GM12878 (cell line): Measurements from ENCODE around the gene FBXL7. TPM values are rescaled to one million over a fixed set of nuclear protein-coding genes. Genes with fewer than 3 reads are reported as not detected.

Experiments
- ATAC-seq: fragments of 200-7000 bp; cut with Tn5 transposase; 3 replicates; pipeline ENCODE4 v1.9.1; 2020; ENCODE audit warnings: mild to moderate bottlenecking, moderate library complexity
- BruUV-seq: library from RNA; stranded (reverse); fragments of 400-500 nt; replicated peaks from 2 replicates; lab custom pipeline; 2021; lab: Mats Ljungman, UMichigan
- CTCF ChIA-PET: fragments of 300-600 bp; sonication (Branson Sonifier 250); formaldehyde crosslinking; extraction: SDS; loops from one replicate; lab custom pipeline; 2021; ENCODE audit warnings: inconsistent platforms; lab: Yijun Ruan, JAX
- POLR2A ChIA-PET: fragments of 350-600 bp; formaldehyde crosslinking; extraction: SDS; loops from one replicate; lab custom pipeline; 2021; ENCODE audit warnings: inconsistent platforms; lab: Charles Lee
- RAD21 ChIA-PET: fragments of 300-600 bp; sonication (Branson Sonifier 250); formaldehyde crosslinking; loops from one replicate; lab custom pipeline; 2023; ENCODE audit warnings: antibody characterized with exemption; ENCODE audit not compliant: unreplicated experiment; lab: Charles Lee
- SMC1A ChIA-PET: fragments of 300-600 bp; sonication (Branson Sonifier 250); formaldehyde crosslinking; loops from one replicate; lab custom pipeline; 2023; ENCODE audit not compliant: unreplicated experiment, uncharacterized antibody; lab: Charles Lee
- DNase-seq: peaks from one replicate; pipeline ENCODE4 v3.0.0-alpha.2; 2011; ENCODE audit warnings: low read depth, low spot score
- FAIRE-seq: peaks from 3 replicates; lab custom pipeline; 2011; peaks lifted over from hg19 to GRCh38; lab: Jason Lieb, UNC
- H2AFZ ChIP-seq: 2 replicates; pipeline ENCODE4 v1.6.0; 2011; ENCODE audit warnings: low read depth, low read length, control low read depth; ENCODE audit not compliant: control insufficient read depth
- H3K27ac ChIP-seq: 2 replicates; pipeline ENCODE4 v1.5.1; 2011; ENCODE audit warnings: control low read depth; ENCODE audit not compliant: control insufficient read depth, insufficient read depth
- H3K27me3 ChIP-seq, 2 experiments: replicated peaks in 1 of 2; 2 replicates each; pipeline versions ENCODE4 v1.6.0 to v1.6.1; 2011; ENCODE audit warnings: low read length in 1 of 2; ENCODE audit not compliant: control insufficient read depth in 2 of 2, insufficient read depth in 2 of 2
- H3K36me3 ChIP-seq, 2 experiments: 2 replicates each; pipeline ENCODE4 v1.5.1; 2011; ENCODE audit warnings: low read length in 1 of 2; ENCODE audit not compliant: control insufficient read depth in 2 of 2, insufficient read depth in 2 of 2
- H3K4me1 ChIP-seq: 2 replicates; pipeline ENCODE4 v1.6.1; 2011; ENCODE audit warnings: mild to moderate bottlenecking, low read length, moderate library complexity, mixed read lengths; ENCODE audit not compliant: control insufficient read depth, insufficient read depth
- H3K4me2 ChIP-seq: 2 replicates; pipeline ENCODE4 v1.6.0; 2011; ENCODE audit warnings: control low read depth; ENCODE audit not compliant: control insufficient read depth, insufficient read depth
- H3K4me3 ChIP-seq: fragments of 200-600 bp; sonication (generic); 2 replicates; pipeline ENCODE4 v1.5.1; 2016
- H3K79me2 ChIP-seq: 2 replicates; pipeline ENCODE4 v1.6.0; 2011; ENCODE audit warnings: low read length; ENCODE audit not compliant: control insufficient read depth, insufficient read depth
- H3K9ac ChIP-seq: 2 replicates; pipeline ENCODE4 v1.8.0; 2011; ENCODE audit warnings: low read length, control low read depth, mixed read lengths; ENCODE audit not compliant: control insufficient read depth, insufficient read depth
- H3K9me3 ChIP-seq: replicated peaks from 3 replicates; pipeline ENCODE4 v1.5.1; 2011; ENCODE audit warnings: mild to moderate bottlenecking, low read length; ENCODE audit not compliant: control insufficient read depth, insufficient read depth
- H4K20me1 ChIP-seq: 2 replicates; pipeline ENCODE4 v1.6.0; 2011; ENCODE audit not compliant: control insufficient read depth, insufficient read depth
- E2F4 ChIP-seq: IDR thresholded peaks from 2 replicates; pipeline ENCODE4 v1.6.1; 2012; ENCODE audit warnings: low read depth, low read length, improper control_type of control experiment
- E4F1 ChIP-seq: fragments of 450-650 bp; IDR thresholded peaks from 2 replicates; pipeline ENCODE4 v1.6.1; 2018; ENCODE audit warnings: borderline replicate concordance, mild to moderate bottlenecking; ENCODE audit not compliant: partially characterized antibody
- MTA2 ChIP-seq: fragments of 450-650 bp; IDR thresholded peaks from 2 replicates; pipeline ENCODE4 v1.6.1; 2016; ENCODE audit warnings: low read depth, mild to moderate bottlenecking, moderate library complexity
- NR2F1 ChIP-seq: fragments of 450-650 bp; conservative IDR thresholded peaks from 2 replicates; pipeline ENCODE4 v1.6.1; 2017; ENCODE audit warnings: mild to moderate bottlenecking
- PAX8 ChIP-seq: fragments of 450-650 bp; IDR thresholded peaks from 2 replicates; pipeline ENCODE4 v1.6.1; 2017; ENCODE audit warnings: mild to moderate bottlenecking, moderate library complexity
- POLR2A ChIP-seq: IDR thresholded peaks from 2 replicates; pipeline ENCODE4 v1.6.1; 2011; ENCODE audit warnings: low read depth, mild to moderate bottlenecking, low read length
- SMC3 ChIP-seq: IDR thresholded peaks from 2 replicates; pipeline ENCODE4 v1.6.1; 2011; ENCODE audit warnings: low read length, improper control_type of control experiment, borderline replicate concordance
- TBL1XR1 ChIP-seq: IDR thresholded peaks from 2 replicates; pipeline ENCODE4 v1.6.1; 2012; ENCODE audit warnings: low read depth, low read length, improper control_type of control experiment
- TCF12 ChIP-seq: IDR thresholded peaks from 2 replicates; pipeline ENCODE4 v1.6.1; 2011; ENCODE audit warnings: low read depth, mild to moderate bottlenecking, low read length
- ZZZ3 ChIP-seq: IDR thresholded peaks from 2 replicates; pipeline ENCODE4 v1.6.1; 2011; ENCODE audit warnings: low read depth; ENCODE audit not compliant: control insufficient read depth, insufficient read length
- WGBS: methylation state at CpG from one replicate; pipeline ENCODE4 v1.1.6; 2016; ENCODE audit warnings: low lambda C conversion rate; ENCODE audit not compliant: insufficient replicate concordance, insufficient coverage; ENCODE audit errors: missing lambda C conversion rate; 5-methylcytosine and 5-hydroxymethylcytosine counted together
- in situ Hi-C: fragments of 300-500 bp; cut with MboI; formaldehyde crosslinking; loops from 9 replicates; pipeline ENCODE4 v1.14.3; 2018; ENCODE audit warnings: mixed read lengths
- intact Hi-C: fragments of 100-400 bp; cut with micrococcal nuclease; formaldehyde crosslinking; loops from one replicate; pipeline ENCODE4 v1.14.2; 2022; ENCODE audit not compliant: unreplicated experiment
- polyA plus RNA-seq, 11 experiments: library from polyadenylated mRNA; depleted of rRNA in 4 of 11; unstranded in 6 of 11; stranded (reverse) in 5 of 11; fragments of >200 nt; fragmentation: Nextera tagmentation in 4 of 11; fragmentation: Illumina TruSeq in 1 of 11; extraction: Ambion mirVana in 4 of 11; extraction: Trizol in 1 of 11; gene quantifications; 1 replicate in 1 of 11; 2 replicates in 10 of 11; pipeline versions ENCODE4 v1.2.1 to v1.2.3, GENCODE V29; 2011 to 2016; ENCODE audit warnings: inconsistent platforms in 2 of 11, missing spikeins in 2 of 11, low read depth in 1 of 11
- total RNA-seq, 4 experiments: library from RNA; depleted of rRNA in 3 of 4; stranded (reverse); fragments of >200 nt in 3 of 4; fragmentation: Illumina TruSeq in 1 of 4; extraction: Trizol in 1 of 4; gene quantifications; 2 replicates each; pipeline versions ENCODE4 v1.2.1 to v1.2.3, GENCODE V29; 2013 to 2021

Gene FBXL7
- total and polyA plus RNA-seq, 10 of the 15 experiments (the other 5 are each of a cell fraction or from before 2014, with no cell fraction given) = 0.03 to 0.44 (median 0.16) TPM

GRCh38 chr5:15655683-15656082 is 155.7 kb downstream of the FBXL7 start:
- BruUV-seq = no TSS peak
- ATAC-seq (no peak), DNase-seq (no peak), FAIRE-seq (no peak)
- no peak for TF ChIP-seq E2F4
- no peak for TF ChIP-seq SMC3
- no peak for TF ChIP-seq TCF12
- no peak for TF ChIP-seq ZZZ3
- TF ChIP-seq TBL1XR1 = no peak
- TF ChIP-seq PAX8 = no peak
- no peak for TF ChIP-seq E4F1
- no peak for TF ChIP-seq NR2F1
- no peak for TF ChIP-seq MTA2
- no peak for TF ChIP-seq POLR2A
- H3K79me2 ChIP-seq = no peaks in the 10 kb centered on the region
- no peak overlapping the region for H2AFZ ChIP-seq
- no peaks in the 10 kb centered on the region for H3K9me3 ChIP-seq
- ChIA-PET SMC1A (no interaction called here), RAD21 (no interaction called here), CTCF (no interaction called here), POLR2A (no interaction called here)
- no peak overlapping the region for H3K4me2 ChIP-seq
- H3K4me3 ChIP-seq = no peak overlapping the region
- no peaks in the 10 kb centered on the region for H3K4me1 ChIP-seq
- no peaks in the 10 kb centered on the region for H3K27me3 ChIP-seq
- no peaks in the 10 kb centered on the region for H3K36me3 ChIP-seq
- H4K20me1 ChIP-seq = no peaks in the 10 kb centered on the region
- WGBS = 1% methylated on average over 4 of the region's 4 CpGs
- intact Hi-C loops (no loop called here), in situ Hi-C loops (no loop called here)
- H3K27ac ChIP-seq = no peak overlapping the region
- H3K9ac ChIP-seq = no peak overlapping the region
